HepG2 (cell line): ENCODE results near the gene UBC. TPM values are rescaled to one million over a fixed set of nuclear protein-coding genes. Genes with fewer than 3 reads are reported as not detected.
A peak's percentile ranks its signal among the peaks of the same experiment; 100 is the strongest.

Source experiments
- BRCA1 ChIP-seq: sonication (generic); formaldehyde crosslinking; IDR thresholded peaks from 2 replicates; pipeline ENCODE4 v1.4.0; 2020; ENCODE audit warnings: missing genetic modification reagents
- GABPA ChIP-seq, 2 experiments: IDR thresholded peaks; 2 replicates each; pipeline ENCODE4 v1.6.1; 2011 to 2016; ENCODE audit warnings: low read depth in 2 of 2, low read length in 1 of 2, missing biosample characterization in 1 of 2, missing genetic modification characterization in 1 of 2
- KLF11 ChIP-seq: IDR thresholded peaks from 2 replicates; pipeline ENCODE4 v1.6.1; 2016; ENCODE audit warnings: missing compliant biosample characterization
- PBX3 ChIP-seq: sonication (generic); formaldehyde crosslinking; IDR thresholded peaks from 2 replicates; pipeline ENCODE4 v1.8.1; 2023; ENCODE audit warnings: missing genetic modification reagents, inconsistent platforms, borderline replicate concordance
- RFX1 ChIP-seq: fragments of 450-650 bp; IDR thresholded peaks from 2 replicates; pipeline ENCODE4 v1.6.1; 2017
- RXRA ChIP-seq: sonication (generic); formaldehyde crosslinking; IDR thresholded peaks from 2 replicates; pipeline ENCODE4 v1.5.1; 2020; ENCODE audit warnings: missing genetic modification reagents
- SALL1 ChIP-seq: sonication (generic); formaldehyde crosslinking; IDR thresholded peaks from 2 replicates; pipeline ENCODE4 v1.8.0; 2022; ENCODE audit warnings: mild to moderate bottlenecking, missing genetic modification reagents
- SUZ12 ChIP-seq: fragments of 150-350 bp; IDR thresholded peaks from 2 replicates; pipeline ENCODE4 v1.6.1; 2014; ENCODE audit warnings: low read depth, low read length
- SYNCRIP ChIP-seq: fragments of 200-400 bp; formaldehyde crosslinking; IDR thresholded peaks from 2 replicates; pipeline ENCODE4 v1.6.1; 2018; ENCODE audit warnings: mild to moderate bottlenecking, low read depth, low read length; ENCODE audit not compliant: insufficient read depth
- ZC3H13 ChIP-seq: sonication (generic); formaldehyde crosslinking; IDR thresholded peaks from 2 replicates; pipeline ENCODE4 v1.8.1; 2023; ENCODE audit warnings: mild to moderate bottlenecking, missing genetic modification reagents, moderate library complexity
- ZNF383 ChIP-seq: sonication (generic); formaldehyde crosslinking; IDR thresholded peaks from 2 replicates; pipeline ENCODE4 v1.4.0; 2020; ENCODE audit warnings: missing genetic modification reagents, mild to moderate bottlenecking, borderline replicate concordance
- ZNF558 ChIP-seq: sonication (generic); formaldehyde crosslinking; IDR thresholded peaks from 2 replicates; pipeline ENCODE4 v1.9.0; 2022; ENCODE audit warnings: mild to moderate bottlenecking, missing genetic modification reagents, borderline replicate concordance
- ZNF574 ChIP-seq: sonication (generic); formaldehyde crosslinking; IDR thresholded peaks from 2 replicates; pipeline ENCODE4 v1.4.0; 2020; ENCODE audit warnings: missing genetic modification reagents
- ZNF740 ChIP-seq: sonication (generic); formaldehyde crosslinking; IDR thresholded peaks from 2 replicates; pipeline ENCODE4 v1.4.0; 2020; ENCODE audit warnings: missing genetic modification reagents
- ZNF747 ChIP-seq: sonication (generic); formaldehyde crosslinking; IDR thresholded peaks from 2 replicates; pipeline ENCODE4 v1.8.1; 2023; ENCODE audit warnings: missing genetic modification reagents, mild to moderate bottlenecking, borderline replicate concordance
- polyA plus RNA-seq, 8 experiments: library from polyadenylated mRNA; depleted of rRNA in 3 of 8; stranded (reverse) in 7 of 8; unstranded in 1 of 8; fragments of >200 nt; fragmentation: Illumina TruSeq in 4 of 8; extraction: Trizol in 4 of 8; gene quantifications; 2 replicates each; pipeline versions ENCODE4 v1.2.1 to v1.2.3, GENCODE V29; 2011 to 2016; ENCODE audit warnings: low read depth in 4 of 8, missing spikeins in 1 of 8, mixed read lengths in 1 of 8; ENCODE audit not compliant: insufficient read depth in 1 of 8
- total RNA-seq, 5 experiments: library from RNA; depleted of rRNA; stranded (reverse); fragments of >200 nt; fragmentation: Illumina TruSeq; extraction: Trizol; gene quantifications; 2 replicates each; pipeline ENCODE4 v1.2.3, GENCODE V29; 2016; ENCODE audit warnings: low read depth in 1 of 5
- TF ChIP-seq, protein P1 (sequence below): sonication (generic); formaldehyde crosslinking; IDR thresholded peaks from 2 replicates; pipeline ENCODE4 v1.4.0; 2020; ENCODE audit warnings: missing genetic modification reagents
- TF ChIP-seq, protein P2 (sequence below): sonication (generic); formaldehyde crosslinking; IDR thresholded peaks from 2 replicates; pipeline ENCODE4 v1.5.1; 2020; ENCODE audit warnings: mild to moderate bottlenecking, missing genetic modification reagents, moderate library complexity

Gene UBC
- total and polyA plus RNA-seq, 2 of the 13 experiments (the other 11 are each of a cell fraction or from before 2014, with no cell fraction given): 805 to 1,432 TPM

- TF ChIP-seq ZC3H13 (0 out of 2 replicates have a peak, but pooled peaks have one; percentile 73), RFX1 (no peak), ZNF574 (CRISPR knock-in tag) (peak; percentile 61), SUZ12 (no peak), ZNF558 (CRISPR knock-in tag) (no peak), PBX3 (CRISPR knock-in tag) (peak; percentile 62; the same call in 1 of the 2 replicates), ZNF383 (CRISPR knock-in tag) (no peak), KLF11 (CRISPR knock-in tag) (no peak), BRCA1 (CRISPR knock-in tag) (peak; percentile 48; the same call in 1 of the 2 replicates), SALL1 (CRISPR knock-in tag) (peak; percentile 60), SYNCRIP (no peak), ZNF747 (CRISPR knock-in tag) (no peak), RXRA (CRISPR knock-in tag) (no peak), GABPA (IDR thresholded peaks at IDR 0.05; ENCODE audit: low read depth, low read length) (no peak), GABPA (CRISPR knock-in tag; IDR thresholded peaks at IDR 0.05; ENCODE audit: low read depth) (peak; percentile 55), ZNF740 (CRISPR knock-in tag) (no peak)
- TF ChIP-seq, protein P1, sequence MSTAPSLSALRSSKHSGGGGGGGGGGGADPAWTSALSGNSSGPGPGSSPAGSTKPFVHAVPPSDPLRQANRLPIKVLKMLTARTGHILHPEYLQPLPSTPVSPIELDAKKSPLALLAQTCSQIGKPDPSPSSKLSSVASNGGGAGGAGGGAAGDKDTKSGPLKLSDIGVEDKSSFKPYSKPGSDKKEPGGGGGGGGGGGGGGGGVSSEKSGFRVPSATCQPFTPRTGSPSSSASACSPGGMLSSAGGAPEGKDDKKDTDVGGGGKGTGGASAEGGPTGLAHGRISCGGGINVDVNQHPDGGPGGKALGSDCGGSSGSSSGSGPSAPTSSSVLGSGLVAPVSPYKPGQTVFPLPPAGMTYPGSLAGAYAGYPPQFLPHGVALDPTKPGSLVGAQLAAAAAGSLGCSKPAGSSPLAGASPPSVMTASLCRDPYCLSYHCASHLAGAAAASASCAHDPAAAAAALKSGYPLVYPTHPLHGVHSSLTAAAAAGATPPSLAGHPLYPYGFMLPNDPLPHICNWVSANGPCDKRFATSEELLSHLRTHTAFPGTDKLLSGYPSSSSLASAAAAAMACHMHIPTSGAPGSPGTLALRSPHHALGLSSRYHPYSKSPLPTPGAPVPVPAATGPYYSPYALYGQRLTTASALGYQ: peak; percentile 53; the same call in 1 of the 2 replicates
- TF ChIP-seq, protein P2, sequence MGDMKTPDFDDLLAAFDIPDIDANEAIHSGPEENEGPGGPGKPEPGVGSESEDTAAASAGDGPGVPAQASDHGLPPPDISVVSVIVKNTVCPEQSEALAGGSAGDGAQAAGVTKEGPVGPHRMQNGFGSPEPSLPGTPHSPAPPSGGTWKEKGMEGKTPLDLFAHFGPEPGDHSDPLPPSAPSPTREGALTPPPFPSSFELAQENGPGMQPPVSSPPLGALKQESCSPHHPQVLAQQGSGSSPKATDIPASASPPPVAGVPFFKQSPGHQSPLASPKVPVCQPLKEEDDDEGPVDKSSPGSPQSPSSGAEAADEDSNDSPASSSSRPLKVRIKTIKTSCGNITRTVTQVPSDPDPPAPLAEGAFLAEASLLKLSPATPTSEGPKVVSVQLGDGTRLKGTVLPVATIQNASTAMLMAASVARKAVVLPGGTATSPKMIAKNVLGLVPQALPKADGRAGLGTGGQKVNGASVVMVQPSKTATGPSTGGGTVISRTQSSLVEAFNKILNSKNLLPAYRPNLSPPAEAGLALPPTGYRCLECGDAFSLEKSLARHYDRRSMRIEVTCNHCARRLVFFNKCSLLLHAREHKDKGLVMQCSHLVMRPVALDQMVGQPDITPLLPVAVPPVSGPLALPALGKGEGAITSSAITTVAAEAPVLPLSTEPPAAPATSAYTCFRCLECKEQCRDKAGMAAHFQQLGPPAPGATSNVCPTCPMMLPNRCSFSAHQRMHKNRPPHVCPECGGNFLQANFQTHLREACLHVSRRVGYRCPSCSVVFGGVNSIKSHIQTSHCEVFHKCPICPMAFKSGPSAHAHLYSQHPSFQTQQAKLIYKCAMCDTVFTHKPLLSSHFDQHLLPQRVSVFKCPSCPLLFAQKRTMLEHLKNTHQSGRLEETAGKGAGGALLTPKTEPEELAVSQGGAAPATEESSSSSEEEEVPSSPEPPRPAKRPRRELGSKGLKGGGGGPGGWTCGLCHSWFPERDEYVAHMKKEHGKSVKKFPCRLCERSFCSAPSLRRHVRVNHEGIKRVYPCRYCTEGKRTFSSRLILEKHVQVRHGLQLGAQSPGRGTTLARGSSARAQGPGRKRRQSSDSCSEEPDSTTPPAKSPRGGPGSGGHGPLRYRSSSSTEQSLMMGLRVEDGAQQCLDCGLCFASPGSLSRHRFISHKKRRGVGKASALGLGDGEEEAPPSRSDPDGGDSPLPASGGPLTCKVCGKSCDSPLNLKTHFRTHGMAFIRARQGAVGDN (CRISPR knock-in tag): peak; percentile 92
Measured at GRCh38 chr12:124863416-124864325, 50.8 kb downstream of the UBC start, which contains the start of gene SCARB1 (continued).
